ENCODE data around the gene FHIT.

- TF ChIP-seq CTCF (IDR thresholded peaks at IDR 0.05 in 4 of 5, conservative IDR thresholded peaks at IDR 0.05 in 1 of 5) = no peak
- no peak for TF ChIP-seq POLR2A (IDR thresholded peaks at IDR 0.05)
Measured at GRCh38 chr3:60430205-60430604, 821.0 kb downstream of the FHIT start.
